Measurements from ENCODE around the gene AKAP13.
A peak's percentile ranks its signal among the peaks of the same experiment; 100 is the strongest.

AKAP13 gene

DNA sequence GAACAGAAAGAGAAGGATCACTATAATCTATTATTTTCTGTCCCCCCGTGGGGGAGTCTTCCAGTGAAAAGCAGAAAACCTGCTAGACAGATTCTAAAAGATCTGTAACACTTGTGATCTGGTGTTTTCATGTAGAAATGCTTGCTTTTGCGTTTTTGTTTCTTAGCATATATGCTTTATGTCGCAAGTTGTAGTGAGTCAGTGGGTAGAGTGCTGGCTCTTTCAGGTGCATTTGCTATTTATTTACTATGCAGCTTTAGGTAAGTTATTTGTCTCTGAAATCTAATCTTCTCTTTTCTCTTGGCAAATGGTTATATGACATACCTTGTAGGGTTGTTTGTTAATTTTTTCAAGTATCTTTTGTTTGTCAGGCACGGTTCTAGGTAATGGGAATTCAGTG is 9.4 kb downstream of the AKAP13 start:
- no peak for DNase-seq

GRCh38 chr15:85393210-85393609 is 12.8 kb downstream of the AKAP13 start:
- DNase-seq = no peak

- DNase-seq = no peak
Observed at GRCh38 chr15:85394554-85395333, 14.3 kb downstream of the AKAP13 start.

GRCh38 chr15:85396554-85396953 is 16.2 kb downstream of the AKAP13 start:
- no peak for DNase-seq

GRCh38 chr15:85397151-85397550 is 16.7 kb downstream of the AKAP13 start:
- no peak for DNase-seq

DNA sequence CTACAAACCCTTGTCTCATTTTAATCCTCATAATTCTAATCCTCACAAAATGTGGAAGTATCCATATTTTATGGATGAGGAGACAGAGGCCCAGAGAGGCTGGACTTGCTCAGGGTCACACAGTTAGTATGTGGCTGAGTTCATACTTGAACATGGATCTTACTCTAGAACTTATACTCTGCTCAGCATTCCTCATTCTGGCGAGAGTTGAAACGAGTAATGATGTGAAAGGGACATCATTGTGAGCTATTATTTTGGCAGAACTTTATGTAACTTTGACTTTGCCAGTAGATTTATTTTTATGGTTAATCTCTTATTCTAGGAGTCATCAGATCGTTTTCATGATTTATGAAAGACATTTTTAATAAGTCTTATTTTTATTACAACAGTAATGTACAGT is 17.5 kb downstream of the AKAP13 start:
- no peak for DNase-seq

- DNase-seq = no peak
Observed at GRCh38 chr15:85398822-85399221, 18.4 kb downstream of the AKAP13 start.

- DNase-seq = no peak
Observed at GRCh38 chr15:85399627-85400026, 19.2 kb downstream of the AKAP13 start.

DNA sequence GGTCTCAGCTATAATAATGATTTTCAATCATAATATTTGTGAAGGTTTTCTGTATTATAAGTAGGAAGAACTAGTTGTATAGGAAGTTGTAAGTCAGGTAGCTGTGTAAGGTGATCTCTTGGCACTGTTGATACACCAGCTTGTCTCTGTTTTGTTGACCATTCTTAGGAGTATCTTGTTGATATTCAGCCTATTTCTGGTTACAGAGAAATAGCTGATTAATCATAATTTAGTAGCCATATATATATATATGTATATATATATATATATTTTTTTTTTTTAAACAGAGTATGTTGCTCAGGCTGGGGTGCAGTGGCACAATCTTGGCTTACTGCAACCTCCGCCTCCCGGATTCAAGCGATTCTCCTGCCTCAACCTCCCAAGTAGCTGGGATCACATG is 20.2 kb downstream of the AKAP13 start:
- DNase-seq = no peak

DNA sequence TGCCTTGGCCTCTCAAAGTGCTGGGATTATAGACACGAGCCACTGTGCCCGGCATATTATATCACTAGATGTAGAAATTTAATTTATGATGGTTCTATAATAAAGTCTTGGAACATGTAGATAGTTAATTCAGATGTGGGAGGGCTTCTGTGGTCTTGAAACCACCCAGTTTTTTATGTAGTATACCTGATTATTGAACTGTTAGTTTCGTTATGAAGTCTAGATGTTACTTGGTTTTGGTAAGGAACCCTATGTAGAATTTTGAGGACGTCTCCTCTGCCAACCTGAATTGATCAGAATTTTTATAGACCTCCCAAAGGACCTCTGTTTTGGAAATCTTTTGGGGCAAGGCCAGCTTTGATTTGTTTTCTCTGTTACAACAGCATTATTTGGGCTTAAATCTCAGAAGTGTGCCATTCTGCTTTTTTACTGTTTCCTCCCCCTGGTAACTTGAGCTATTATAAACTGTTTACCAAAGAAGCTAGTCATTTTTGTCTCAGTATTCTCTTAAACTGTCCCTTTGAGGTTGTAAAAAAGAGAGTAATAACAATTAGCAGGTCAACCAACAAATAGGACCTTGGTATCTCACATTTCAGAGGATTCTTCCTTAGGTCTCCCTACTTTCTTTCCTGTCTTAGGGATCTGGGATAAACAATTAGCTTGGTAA is 20.8 kb downstream of the AKAP13 start:
- DNase-seq = no peak

DNA sequence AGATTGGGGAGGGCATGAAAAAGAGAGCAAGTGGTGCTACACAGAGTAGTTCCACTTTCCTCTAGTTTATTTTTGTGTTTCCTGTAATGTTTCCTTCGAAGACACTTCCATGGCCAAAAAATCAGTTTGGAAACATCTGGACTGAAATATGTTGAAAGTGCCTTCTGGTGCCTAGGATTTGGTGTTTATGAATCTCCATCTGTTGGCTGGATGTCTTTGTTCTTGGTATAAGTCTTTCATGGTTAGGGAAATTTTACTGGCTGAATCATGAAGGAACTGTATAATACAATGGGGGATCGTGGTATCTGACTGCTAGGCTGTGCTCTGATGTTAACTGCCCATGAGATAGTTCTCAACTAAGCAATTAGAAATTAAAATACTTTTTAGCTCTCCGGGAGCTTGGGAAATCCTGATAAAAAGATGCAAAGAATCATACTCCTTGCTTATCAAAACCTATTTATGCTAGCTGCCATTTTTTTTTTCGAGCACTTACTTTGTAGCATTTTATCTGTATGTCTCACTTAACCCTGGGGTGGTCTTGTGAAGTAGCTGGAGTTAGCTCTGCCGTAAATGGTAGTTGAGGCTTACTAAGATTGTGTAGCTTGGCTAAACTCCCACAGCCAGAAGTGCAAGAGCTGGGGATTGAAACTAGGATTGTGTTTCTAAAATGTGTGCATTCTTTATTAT is 21.9 kb downstream of the AKAP13 start:
- DNase-seq = no peak

DNA sequence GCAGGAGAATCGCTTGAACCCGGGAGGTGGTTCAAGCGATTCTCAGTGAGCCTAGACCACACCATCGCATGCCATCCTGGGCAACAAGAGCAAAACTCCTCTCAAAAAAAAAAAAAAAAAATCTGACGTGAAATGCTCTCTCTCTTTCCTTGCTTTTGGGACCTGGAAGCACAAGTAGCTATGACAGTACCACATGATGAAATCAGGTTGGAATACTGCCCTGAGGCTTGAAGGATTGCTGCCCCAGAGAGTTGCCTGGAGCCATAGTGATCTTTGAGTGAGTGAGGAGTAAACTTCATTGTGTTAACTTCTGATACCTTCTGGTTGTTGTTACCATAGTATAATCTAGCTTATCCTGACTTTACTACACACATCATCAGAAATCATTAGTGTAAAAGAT is 23.3 kb downstream of the AKAP13 start:
- no peak for DNase-seq

DNA sequence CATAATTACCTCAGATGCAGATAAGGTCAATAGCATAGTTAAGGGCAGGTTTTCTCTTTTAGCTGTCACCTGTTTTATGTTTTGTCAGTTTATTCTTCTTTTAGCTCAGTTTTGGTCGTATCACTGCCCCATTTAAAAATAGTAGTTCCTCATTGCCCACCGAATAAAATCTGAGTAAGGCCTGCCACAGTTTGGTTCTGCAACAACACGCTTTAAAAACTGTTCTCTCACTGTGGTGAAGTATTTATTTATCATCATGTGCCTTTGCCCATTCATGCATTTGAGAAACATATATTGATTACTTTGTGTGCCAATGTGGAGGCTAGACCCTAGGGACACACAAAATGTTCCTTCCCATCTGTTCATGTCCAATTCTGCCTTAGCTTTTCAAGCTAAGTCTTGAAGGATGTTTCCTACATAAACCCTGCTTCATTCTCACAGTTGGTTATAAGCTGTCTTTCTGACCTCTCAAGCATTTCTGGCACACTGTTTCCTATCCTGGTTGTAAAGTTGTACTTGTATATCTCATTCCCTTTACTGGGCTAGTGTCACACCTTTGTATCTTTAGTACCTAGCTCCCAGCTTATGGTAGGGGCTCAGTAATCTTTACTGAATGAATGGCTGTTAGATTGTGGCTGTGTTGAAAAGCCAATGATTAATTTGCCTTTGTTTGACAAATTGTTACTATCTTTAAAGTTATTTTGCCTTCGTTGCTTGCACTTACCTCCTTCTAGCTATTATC is 23.9 kb downstream of the AKAP13 start:
- DNase-seq = no peak

DNA sequence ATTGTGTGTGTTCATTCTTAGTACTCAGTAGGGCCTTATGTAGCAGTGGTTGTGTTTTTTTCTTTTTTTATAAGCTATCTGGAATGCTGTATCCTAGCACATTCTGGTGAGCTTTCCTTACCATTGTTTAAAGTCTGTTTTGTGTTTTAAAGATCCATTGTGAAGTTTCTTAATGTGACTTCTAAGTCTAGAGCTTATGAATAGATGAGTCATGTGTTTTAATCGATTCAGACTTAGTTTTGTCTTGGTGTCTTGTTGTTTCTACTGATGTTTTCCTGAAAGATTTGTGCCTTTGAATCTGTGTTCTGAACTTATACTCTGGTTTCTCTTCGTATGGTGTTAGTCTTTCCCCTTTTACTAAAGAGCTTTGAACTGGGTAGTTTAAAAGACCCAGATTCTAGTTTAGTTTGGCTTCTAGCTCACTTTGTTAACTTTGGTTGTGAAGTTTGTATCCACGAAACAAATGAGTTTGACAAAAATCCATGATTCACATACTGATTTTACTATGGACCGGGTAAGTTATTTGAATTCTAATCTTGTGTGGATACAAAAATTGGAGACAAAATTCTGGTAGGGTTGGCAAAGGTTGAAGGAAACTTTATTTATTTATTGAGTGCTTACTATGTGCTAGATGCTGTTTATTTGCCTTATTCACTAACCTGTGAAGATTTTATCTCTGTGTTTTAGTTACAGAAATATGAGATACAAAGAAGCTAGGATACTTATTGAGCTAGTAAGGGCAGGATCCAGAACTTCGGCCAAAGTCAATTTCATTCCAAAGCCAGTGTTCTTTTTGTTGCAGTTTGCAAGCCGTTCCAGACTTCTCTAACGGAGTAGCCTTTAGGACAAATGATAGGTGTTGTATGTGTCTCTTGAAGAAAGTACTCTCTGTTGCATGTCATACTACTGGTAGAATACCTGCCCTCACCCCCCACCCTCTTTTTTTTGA is 24.8 kb downstream of the AKAP13 start:
- no peak for DNase-seq

- DNase-seq = no peak
Observed at GRCh38 chr15:85406916-85407315, 26.5 kb downstream of the AKAP13 start.

GRCh38 chr15:85407421-85408269 is 27.2 kb downstream of the AKAP13 start:
- no peak for DNase-seq

DNA sequence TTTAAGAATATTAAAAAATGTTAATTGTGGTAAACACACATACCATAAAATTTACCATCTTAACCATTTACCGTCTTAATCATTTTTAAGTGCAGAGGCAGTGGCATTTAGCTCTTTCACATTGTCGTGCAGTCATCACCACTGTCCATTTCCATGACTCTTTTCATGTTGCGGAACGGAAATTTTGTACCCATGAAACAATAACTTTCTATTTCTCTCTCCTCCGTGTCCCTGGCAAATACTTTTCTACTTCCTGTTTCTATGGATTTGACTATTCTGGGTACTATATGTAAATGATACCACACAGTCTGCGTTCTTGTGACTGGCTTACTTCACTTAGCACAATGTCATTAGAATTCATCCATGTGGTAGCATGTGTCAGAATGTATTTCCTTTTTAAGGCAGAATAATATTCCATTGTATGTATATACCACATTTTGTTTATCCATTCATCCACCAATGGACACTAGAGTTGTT is 27.9 kb downstream of the AKAP13 start:
- DNase-seq = no peak

- DNase-seq = no peak
Observed at GRCh38 chr15:85412066-85412465, 31.7 kb downstream of the AKAP13 start.

- DNase-seq = peak; percentile 67
Observed at GRCh38 chr15:85412956-85413854, 32.8 kb downstream of the AKAP13 start.

GRCh38 chr15:85414037-85414436 is 33.6 kb downstream of the AKAP13 start:
- no peak for DNase-seq

Measured in stimulated activated CD4-positive, alpha-beta T cell treated with anti-CD3 and anti-CD28 coated beads, Interleukin-4, amount 100 ng/mL, for 1 hour (primary cell).